HEK293T (cell line): ENCODE results near the gene KCNB1.

Experiments
- ELF4 ChIP-seq: fragments of 450-650 bp; IDR thresholded peaks from 2 replicates; pipeline ENCODE4 v1.6.1; 2017; ENCODE audit warnings: antibody characterized with exemption
- HDGF ChIP-seq: fragments of 450-650 bp; IDR thresholded peaks from 2 replicates; pipeline ENCODE4 v1.6.1; 2017; ENCODE audit warnings: antibody characterized with exemption, borderline replicate concordance
- NFRKB ChIP-seq: fragments of 450-650 bp; IDR thresholded peaks from 2 replicates; pipeline ENCODE4 v1.6.1; 2016; ENCODE audit warnings: mild to moderate bottlenecking, moderate library complexity
- SUZ12 ChIP-seq: fragments of 450-650 bp; IDR thresholded peaks from 2 replicates; pipeline ENCODE4 v1.6.1; 2016; ENCODE audit warnings: mild to moderate bottlenecking
- ZNF384 ChIP-seq: fragments of 450-650 bp; IDR thresholded peaks from 2 replicates; pipeline ENCODE4 v1.6.1; 2016

- no peak for TF ChIP-seq SUZ12
- no peak for TF ChIP-seq NFRKB
- TF ChIP-seq ELF4, result no peak
- TF ChIP-seq ZNF384, result no peak
- no peak for TF ChIP-seq HDGF
Measured at GRCh38 chr20:49478266-49478665, 4.2 kb downstream of the KCNB1 start.
